ENCODE measurements around the gene GATA5.

- TF ChIP-seq CTCF (tag by site-specific recombination; IDR thresholded peaks at IDR 0.05) (no peak), ZNF768 (tag by site-specific recombination; IDR thresholded peaks at IDR 0.05) (no peak), PRDM10 (tag by site-specific recombination; IDR thresholded peaks at IDR 0.05) (no peak), ZSCAN18 (tag by site-specific recombination; IDR thresholded peaks at IDR 0.05) (no peak), ZBTB17 (tag by site-specific recombination; IDR thresholded peaks at IDR 0.05) (no peak), ZNF324 (tag by site-specific recombination; IDR thresholded peaks at IDR 0.05) (no peak), ZBTB1 (tag by site-specific recombination; IDR thresholded peaks at IDR 0.05) (no peak), BCL11A (tag by site-specific recombination; IDR thresholded peaks at IDR 0.05; ENCODE audit: low read depth) (no peak), ZFP3 (tag by site-specific recombination; IDR thresholded peaks at IDR 0.05; ENCODE audit: low read depth) (no peak), ZNF202 (tag by site-specific recombination; IDR thresholded peaks at IDR 0.05; ENCODE audit: borderline replicate concordance) (no peak), SETDB1 (IDR thresholded peaks at IDR 0.05; ENCODE audit: insufficient read length, low read length) (no peak)
Measured at GRCh38 chr20:62441987-62442539, 33.7 kb downstream of the GATA5 start.

Data from HEK293 (cell line).